ENCODE measurements around the gene PKMYT1.

PKMYT1 gene

DNA sequence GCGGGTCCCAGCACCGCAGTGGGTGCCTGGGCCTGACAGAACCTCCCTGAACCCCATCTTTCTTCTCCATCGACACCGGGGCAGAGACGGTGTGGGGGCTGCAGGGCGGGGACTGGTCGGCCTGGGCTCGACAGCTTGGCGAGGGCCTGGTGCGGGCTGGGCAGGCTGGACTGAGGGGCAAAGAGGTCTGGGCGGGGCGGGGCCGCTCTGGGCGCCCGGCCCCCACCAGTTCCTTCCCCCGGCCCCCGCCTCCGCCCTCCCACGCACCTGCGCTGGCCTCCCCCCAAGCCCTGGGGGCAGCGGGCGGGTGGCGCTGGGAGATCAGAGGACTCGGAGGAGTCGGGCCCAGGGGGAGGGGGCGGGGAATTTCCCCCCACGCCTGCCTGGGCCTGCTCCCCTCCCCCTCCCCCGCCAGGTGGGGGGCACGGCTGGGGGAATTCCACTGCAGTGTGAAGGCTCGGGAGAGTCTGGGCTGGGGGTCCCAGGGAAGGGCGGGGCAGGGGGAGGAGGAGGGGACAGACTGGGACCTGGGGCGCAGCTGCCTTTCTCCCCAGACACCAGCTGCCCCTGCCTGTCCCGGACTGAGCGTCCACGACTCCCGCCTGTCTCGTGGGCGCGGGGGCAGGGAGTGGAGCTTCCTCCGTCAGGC is 17.0 kb downstream of the PKMYT1 start:
- H3K4me2 ChIP-seq (ENCODE audit: low read length) = peak overlapping the region; percentile 92
- H3K27me3 ChIP-seq (ENCODE audit: control insufficient read depth, low read length) = peaks cover 7% of the 10 kb centered on the region; the same call in 1 of the 2 replicates
- H3K27ac ChIP-seq (ENCODE audit: low read depth, low read length) = peak overlapping the region; percentile 86
- H3K36me3 ChIP-seq (ENCODE audit: control insufficient read depth, low read length) = peaks cover 15% of the 10 kb centered on the region
- H3F3A ChIP-seq (ENCODE audit: control insufficient read depth, insufficient read depth) = peaks cover 25% of the 10 kb centered on the region
- peaks cover 69% of the 10 kb centered on the region for H3K4me1 ChIP-seq (ENCODE audit: control insufficient read depth, low read length)
- H3K79me2 ChIP-seq (ENCODE audit: control insufficient read depth, low read length) = peaks cover 8% of the 10 kb centered on the region; the same call in 1 of the 2 replicates
- H3K9me3 ChIP-seq (ENCODE audit: control insufficient read depth, insufficient read depth, low read length) = no peaks in the 10 kb centered on the region
- no peaks in the 10 kb centered on the region for H4K20me1 ChIP-seq (ENCODE audit: control insufficient read depth, insufficient read depth, low read depth, low read length)
- H3K9me2 ChIP-seq (replicated peaks; ENCODE audit: control insufficient read depth, low read length) = no peaks in the 10 kb centered on the region
- H3K4me3 ChIP-seq (ENCODE audit: low read length) = peak overlapping the region; percentile 92
- no peak for TF ChIP-seq EZH2phosphoT487 (IDR thresholded peaks at IDR 0.05; ENCODE audit: borderline replicate concordance, low read length)
- TF ChIP-seq, protein P1, sequence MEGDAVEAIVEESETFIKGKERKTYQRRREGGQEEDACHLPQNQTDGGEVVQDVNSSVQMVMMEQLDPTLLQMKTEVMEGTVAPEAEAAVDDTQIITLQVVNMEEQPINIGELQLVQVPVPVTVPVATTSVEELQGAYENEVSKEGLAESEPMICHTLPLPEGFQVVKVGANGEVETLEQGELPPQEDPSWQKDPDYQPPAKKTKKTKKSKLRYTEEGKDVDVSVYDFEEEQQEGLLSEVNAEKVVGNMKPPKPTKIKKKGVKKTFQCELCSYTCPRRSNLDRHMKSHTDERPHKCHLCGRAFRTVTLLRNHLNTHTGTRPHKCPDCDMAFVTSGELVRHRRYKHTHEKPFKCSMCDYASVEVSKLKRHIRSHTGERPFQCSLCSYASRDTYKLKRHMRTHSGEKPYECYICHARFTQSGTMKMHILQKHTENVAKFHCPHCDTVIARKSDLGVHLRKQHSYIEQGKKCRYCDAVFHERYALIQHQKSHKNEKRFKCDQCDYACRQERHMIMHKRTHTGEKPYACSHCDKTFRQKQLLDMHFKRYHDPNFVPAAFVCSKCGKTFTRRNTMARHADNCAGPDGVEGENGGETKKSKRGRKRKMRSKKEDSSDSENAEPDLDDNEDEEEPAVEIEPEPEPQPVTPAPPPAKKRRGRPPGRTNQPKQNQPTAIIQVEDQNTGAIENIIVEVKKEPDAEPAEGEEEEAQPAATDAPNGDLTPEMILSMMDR (IDR thresholded peaks at IDR 0.05; ENCODE audit: low read depth, low read length, poor library complexity, severe bottlenecking) = no peak

DNA sequence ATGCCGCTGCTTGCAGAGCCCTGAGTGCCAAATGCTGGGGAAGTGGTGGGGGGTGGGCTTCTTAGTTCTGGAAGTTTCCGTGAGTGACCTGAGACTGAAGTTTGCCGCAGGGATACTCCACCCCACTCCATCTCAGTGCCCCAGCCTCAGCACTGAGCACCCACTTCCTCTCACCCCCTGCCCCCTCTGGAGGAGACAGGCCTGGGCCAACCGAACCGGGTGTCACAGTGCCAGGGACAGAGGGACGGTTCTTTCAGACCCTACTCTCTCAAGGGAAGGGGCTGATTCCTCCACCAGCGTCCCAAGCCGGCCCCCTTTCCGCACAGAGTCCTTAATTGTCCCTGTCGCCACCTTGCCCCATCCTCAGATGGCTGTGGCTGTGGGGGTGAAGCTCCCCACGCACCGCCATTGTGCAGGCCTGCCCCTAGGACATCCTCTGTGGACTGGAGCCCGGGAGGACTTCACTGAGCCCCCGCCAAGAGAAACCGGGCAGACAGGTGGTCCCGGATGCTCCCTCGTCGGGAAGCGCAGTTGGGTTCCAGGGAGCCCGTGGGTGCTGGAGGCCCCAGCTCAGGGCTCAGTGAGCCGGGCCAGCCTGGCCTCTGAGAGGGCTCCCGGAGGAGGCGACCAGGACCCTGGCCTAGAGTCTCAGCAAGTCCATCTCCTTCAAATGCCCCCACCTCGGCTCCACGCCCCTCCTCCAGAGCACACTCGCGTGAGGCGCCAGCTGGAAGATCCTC is 17.7 kb downstream of the PKMYT1 start:
- H3K36me3 ChIP-seq (ENCODE audit: control insufficient read depth, low read length) = peaks cover 9% of the 10 kb centered on the region
- H3K4me2 ChIP-seq (ENCODE audit: low read length) = peak overlapping the region; percentile 92
- H3K9me2 ChIP-seq (replicated peaks; ENCODE audit: control insufficient read depth, low read length) = no peaks in the 10 kb centered on the region
- H3F3A ChIP-seq (ENCODE audit: control insufficient read depth, insufficient read depth) = peaks cover 25% of the 10 kb centered on the region
- peak overlapping the region; percentile 92 for H3K4me3 ChIP-seq (ENCODE audit: low read length)
- peaks cover 7% of the 10 kb centered on the region; the same call in 1 of the 2 replicates for H3K27me3 ChIP-seq (ENCODE audit: control insufficient read depth, low read length)
- TF ChIP-seq EZH2phosphoT487 (IDR thresholded peaks at IDR 0.05; ENCODE audit: borderline replicate concordance, low read length) = no peak
- TF ChIP-seq, protein P1 (IDR thresholded peaks at IDR 0.05; ENCODE audit: low read depth, low read length, poor library complexity, severe bottlenecking) = no peak
- no peaks in the 10 kb centered on the region for H4K20me1 ChIP-seq (ENCODE audit: control insufficient read depth, insufficient read depth, low read depth, low read length)
- H3K79me2 ChIP-seq (ENCODE audit: control insufficient read depth, low read length) = peaks cover 5% of the 10 kb centered on the region; the same call in 1 of the 2 replicates
- no peaks in the 10 kb centered on the region for H3K9me3 ChIP-seq (ENCODE audit: control insufficient read depth, insufficient read depth, low read length)
- peak overlapping the region; percentile 86 for H3K27ac ChIP-seq (ENCODE audit: low read depth, low read length)
- peaks cover 62% of the 10 kb centered on the region for H3K4me1 ChIP-seq (ENCODE audit: control insufficient read depth, low read length)

DNA sequence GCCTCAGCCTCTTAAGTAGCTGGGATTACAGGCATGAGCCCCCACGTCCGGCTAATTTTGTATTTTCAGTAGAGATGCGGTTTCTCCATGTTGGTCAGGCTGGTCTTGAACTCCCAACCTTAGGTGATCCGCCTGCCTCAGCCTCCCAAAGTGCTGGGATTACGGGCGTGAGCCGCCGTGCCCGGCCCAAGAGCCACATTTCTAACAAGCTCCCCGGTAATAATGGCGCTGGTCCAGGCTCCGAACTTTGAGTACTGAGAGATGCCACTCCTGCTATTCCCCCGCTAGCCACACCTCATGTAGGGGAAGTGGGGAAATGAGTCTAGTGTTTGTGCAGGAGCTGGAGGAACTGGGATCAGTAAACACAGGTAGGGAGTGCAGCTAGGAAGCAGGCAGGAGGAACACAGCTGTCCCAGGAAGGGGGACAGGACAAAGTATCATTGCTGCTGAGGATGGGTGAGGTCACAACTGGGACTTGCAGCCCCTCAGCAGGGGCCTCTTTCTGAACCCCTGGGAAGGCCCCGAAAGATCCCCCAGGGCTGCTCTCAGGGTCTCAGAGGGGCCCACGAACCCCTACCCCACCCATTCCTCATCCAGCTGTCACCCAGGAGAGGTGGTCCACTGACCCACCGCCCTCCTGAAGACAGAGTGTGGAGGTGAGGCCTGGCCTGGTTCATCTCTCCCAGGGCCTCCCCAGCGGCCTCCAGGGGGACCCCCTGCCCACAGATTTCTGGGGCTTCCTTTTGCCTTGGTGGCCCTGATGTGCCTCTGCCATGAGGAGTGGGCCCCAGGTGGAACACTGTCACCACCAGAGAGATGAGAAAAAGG is 19.8 kb downstream of the PKMYT1 start:
- TF ChIP-seq, protein P1 (IDR thresholded peaks at IDR 0.05; ENCODE audit: low read depth, low read length, poor library complexity, severe bottlenecking) = no peak
- no peak for TF ChIP-seq EZH2phosphoT487 (IDR thresholded peaks at IDR 0.05; ENCODE audit: borderline replicate concordance, low read length)
- no peak overlapping the region for H3K27ac ChIP-seq (ENCODE audit: low read depth, low read length)
- peaks cover 4% of the 10 kb centered on the region; the same call in 1 of the 2 replicates for H3K36me3 ChIP-seq (ENCODE audit: control insufficient read depth, low read length)
- H3F3A ChIP-seq (ENCODE audit: control insufficient read depth, insufficient read depth) = peaks cover 20% of the 10 kb centered on the region
- peaks cover 49% of the 10 kb centered on the region for H3K4me1 ChIP-seq (ENCODE audit: control insufficient read depth, low read length)
- no peaks in the 10 kb centered on the region for H4K20me1 ChIP-seq (ENCODE audit: control insufficient read depth, insufficient read depth, low read depth, low read length)
- H3K9me3 ChIP-seq (ENCODE audit: control insufficient read depth, insufficient read depth, low read length) = no peaks in the 10 kb centered on the region
- H3K9me2 ChIP-seq (replicated peaks; ENCODE audit: control insufficient read depth, low read length) = no peaks in the 10 kb centered on the region
- H3K4me2 ChIP-seq (ENCODE audit: low read length) = peak overlapping the region; percentile 27
- no peak overlapping the region for H3K4me3 ChIP-seq (ENCODE audit: low read length)
- no peaks in the 10 kb centered on the region for H3K79me2 ChIP-seq (ENCODE audit: control insufficient read depth, low read length)
- peaks cover 7% of the 10 kb centered on the region; the same call in 1 of the 2 replicates for H3K27me3 ChIP-seq (ENCODE audit: control insufficient read depth, low read length)

All from DOHH2 (cell line).